Endothelial cell of umbilical vein (primary cell): ENCODE results near the gene NUBP1. TPM values are rescaled to one million over a fixed set of nuclear protein-coding genes. Genes with fewer than 3 reads are reported as not detected.

Source experiments
- BruUV-seq: library from RNA; stranded (reverse); fragments of 400-500 nt; replicated peaks from 2 replicates; lab custom pipeline; 2021; lab: Mats Ljungman, UMichigan
- CTCF ChIA-PET: fragments of 300-600, 350-600 bp; sonication (Branson Sonifier 250); formaldehyde crosslinking; loops from one replicate; lab custom pipeline; 2021; ENCODE audit warnings: antibody characterized with exemption, inconsistent platforms; lab: Charles Lee
- POLR2A ChIA-PET: fragments of 300-600, 350-600 bp; sonication (Branson Sonifier 250); formaldehyde crosslinking; loops from one replicate; lab custom pipeline; 2021; ENCODE audit warnings: antibody characterized with exemption, inconsistent platforms; lab: Charles Lee
- DNase-seq: peaks from one replicate; pipeline ENCODE4 v3.0.0-alpha.2; 2011; ENCODE audit warnings: low read depth, low spot score
- FAIRE-seq: peaks from 2 replicates; lab custom pipeline; 2011; peaks lifted over from hg19 to GRCh38; lab: Jason Lieb, UNC
- H2AFZ ChIP-seq: 2 replicates; pipeline ENCODE4 v1.6.0; 2012; ENCODE audit warnings: low read depth, low read length, control low read depth, inconsistent platforms
- H3K27ac ChIP-seq: 2 replicates; pipeline ENCODE4 v1.5.1; 2011; ENCODE audit warnings: low read depth, mild to moderate bottlenecking, control low read depth, low read length, moderate library complexity; ENCODE audit not compliant: insufficient read depth
- H3K27me3 ChIP-seq, 2 experiments: 2 replicates each; pipeline versions ENCODE4 v1.6.0 to v1.6.1; 2011; ENCODE audit warnings: low read length in 2 of 2, mixed read lengths in 1 of 2; ENCODE audit not compliant: control insufficient read depth in 2 of 2, insufficient read depth in 2 of 2
- H3K36me3 ChIP-seq, 2 experiments: 2 replicates in 1 of 2; 3 replicates in 1 of 2; pipeline ENCODE4 v1.5.1; 2011; ENCODE audit warnings: low read length in 2 of 2, mild to moderate bottlenecking in 1 of 2, moderate library complexity in 1 of 2; ENCODE audit not compliant: control insufficient read depth in 2 of 2, insufficient read depth in 2 of 2; ENCODE audit errors: extremely low read depth in 1 of 2
- H3K4me1 ChIP-seq: 3 replicates; pipeline ENCODE4 v1.5.1; 2011; ENCODE audit warnings: mild to moderate bottlenecking, low read length; ENCODE audit not compliant: control insufficient read depth, insufficient read depth; ENCODE audit errors: extremely low read depth
- H3K4me2 ChIP-seq: 2 replicates; pipeline ENCODE4 v1.6.1; 2011; ENCODE audit warnings: low read length, control low read depth, mixed read lengths; ENCODE audit not compliant: insufficient read depth
- H3K4me3 ChIP-seq, 3 experiments: fragments of 200-600 bp in 1 of 3; sonication (generic), shearing (Covaris generic) in 1 of 3; replicated peaks in 1 of 3; 2 replicates each; pipeline ENCODE4 v1.5.1; 2011 to 2016; ENCODE audit warnings: control low read depth in 3 of 3, low read length in 3 of 3, mild to moderate bottlenecking in 2 of 3, inconsistent platforms in 1 of 3, low read depth in 1 of 3, moderate library complexity in 1 of 3; ENCODE audit not compliant: insufficient read depth in 1 of 3
- H3K79me2 ChIP-seq: 2 replicates; pipeline ENCODE4 v1.6.0; 2012; ENCODE audit warnings: low read length, inconsistent platforms; ENCODE audit not compliant: control insufficient read depth, insufficient read depth
- H3K9ac ChIP-seq: replicated peaks from 2 replicates; pipeline ENCODE3; 2011; ENCODE audit warnings: low read length, control low read depth; ENCODE audit not compliant: insufficient read depth; ENCODE audit errors: extremely low read depth
- H3K9me1 ChIP-seq: replicated peaks from 3 replicates; pipeline ENCODE4 v1.6.0; 2011; ENCODE audit warnings: mild to moderate bottlenecking, low read length; ENCODE audit not compliant: control insufficient read depth, insufficient read depth; ENCODE audit errors: extremely low read depth
- H3K9me3 ChIP-seq: replicated peaks from 2 replicates; pipeline ENCODE4 v1.5.1; 2012; ENCODE audit warnings: low read length, inconsistent platforms; ENCODE audit not compliant: control insufficient read depth, insufficient read depth
- H4K20me1 ChIP-seq: replicated peaks from 2 replicates; pipeline ENCODE3; 2011; ENCODE audit warnings: mild to moderate bottlenecking, low read length; ENCODE audit not compliant: control insufficient read depth, insufficient read depth; ENCODE audit errors: extremely low read depth
- FOS ChIP-seq: IDR thresholded peaks from 2 replicates; pipeline ENCODE4 v1.6.1; 2011; ENCODE audit warnings: mild to moderate bottlenecking, low read length, moderate library complexity, borderline replicate concordance; ENCODE audit not compliant: insufficient read depth
- GATA2 ChIP-seq: IDR thresholded peaks from 2 replicates; pipeline ENCODE4 v1.7.0; 2011; ENCODE audit warnings: low read depth, mild to moderate bottlenecking, moderate library complexity, mixed read lengths, low read length; ENCODE audit not compliant: insufficient read length, insufficient read depth
- JUN ChIP-seq: IDR thresholded peaks from 2 replicates; pipeline ENCODE4 v1.6.1; 2011; ENCODE audit warnings: borderline replicate concordance, low read depth; ENCODE audit not compliant: insufficient read length, insufficient read depth
- dilution Hi-C: fragments of 300-500 bp; cut with MboI; formaldehyde crosslinking; loops from one replicate; pipeline ENCODE4 v1.15.0; 2019; ENCODE audit warnings: low sequenced_read_pairs; ENCODE audit not compliant: extremely low pct_ligation_motif_present
- intact Hi-C: fragments of 100-400 bp; cut with micrococcal nuclease; formaldehyde crosslinking; loops from one replicate; pipeline ENCODE4 v1.10.0; 2022
- polyA plus RNA-seq, 4 experiments: library from polyadenylated mRNA; depleted of rRNA in 3 of 4; stranded (reverse) in 3 of 4; unstranded in 1 of 4; fragments of >200 nt; gene quantifications; 2 replicates each; pipeline versions ENCODE4 v1.2.1 to v1.2.3, GENCODE V29; 2011 to 2012; ENCODE audit warnings: missing spikeins in 1 of 4
- total RNA-seq: library from RNA; stranded (reverse); gene quantifications from 2 replicates; pipeline ENCODE4 v1.2.3, GENCODE V29; 2021
- TF ChIP-seq, protein P1 (sequence below), 2 donors: IDR thresholded peaks; 1 replicate in 1 of 2; 2 replicates in 1 of 2; pipeline ENCODE4 v1.5.1; 2011; ENCODE audit warnings: low read length in 2 of 2, mild to moderate bottlenecking in 2 of 2, moderate library complexity in 2 of 2, control low read depth in 1 of 2, inconsistent platforms in 1 of 2, low read depth in 1 of 2; ENCODE audit not compliant: insufficient read depth in 1 of 2; ENCODE audit errors: extremely low read depth in 1 of 2
- TF ChIP-seq, protein P2 (sequence below): IDR thresholded peaks from 2 replicates; pipeline ENCODE4 v1.6.1; 2011; ENCODE audit not compliant: insufficient read depth, insufficient read length

NUBP1 gene
- total and polyA plus RNA-seq, 2 donors (not counting 3 experiments of a cell fraction or from before 2014, with no cell fraction given): 23.6 to 30.8 TPM

- TF ChIP-seq FOS (no peak), GATA2 (no peak), JUN (no peak)
- TF ChIP-seq, protein P1, sequence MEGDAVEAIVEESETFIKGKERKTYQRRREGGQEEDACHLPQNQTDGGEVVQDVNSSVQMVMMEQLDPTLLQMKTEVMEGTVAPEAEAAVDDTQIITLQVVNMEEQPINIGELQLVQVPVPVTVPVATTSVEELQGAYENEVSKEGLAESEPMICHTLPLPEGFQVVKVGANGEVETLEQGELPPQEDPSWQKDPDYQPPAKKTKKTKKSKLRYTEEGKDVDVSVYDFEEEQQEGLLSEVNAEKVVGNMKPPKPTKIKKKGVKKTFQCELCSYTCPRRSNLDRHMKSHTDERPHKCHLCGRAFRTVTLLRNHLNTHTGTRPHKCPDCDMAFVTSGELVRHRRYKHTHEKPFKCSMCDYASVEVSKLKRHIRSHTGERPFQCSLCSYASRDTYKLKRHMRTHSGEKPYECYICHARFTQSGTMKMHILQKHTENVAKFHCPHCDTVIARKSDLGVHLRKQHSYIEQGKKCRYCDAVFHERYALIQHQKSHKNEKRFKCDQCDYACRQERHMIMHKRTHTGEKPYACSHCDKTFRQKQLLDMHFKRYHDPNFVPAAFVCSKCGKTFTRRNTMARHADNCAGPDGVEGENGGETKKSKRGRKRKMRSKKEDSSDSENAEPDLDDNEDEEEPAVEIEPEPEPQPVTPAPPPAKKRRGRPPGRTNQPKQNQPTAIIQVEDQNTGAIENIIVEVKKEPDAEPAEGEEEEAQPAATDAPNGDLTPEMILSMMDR (IDR thresholded peaks at IDR 0.05; ENCODE audit: extremely low read depth in 1 of 2, insufficient read depth in 1 of 2, low read depth in 1 of 2, low read length in 2 of 2): no peak
- TF ChIP-seq, protein P2, sequence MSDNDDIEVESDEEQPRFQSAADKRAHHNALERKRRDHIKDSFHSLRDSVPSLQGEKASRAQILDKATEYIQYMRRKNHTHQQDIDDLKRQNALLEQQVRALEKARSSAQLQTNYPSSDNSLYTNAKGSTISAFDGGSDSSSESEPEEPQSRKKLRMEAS: no peak
- ChIA-PET POLR2A (no interaction called here), CTCF (interaction anchor here (1.4 kb wide), 1 partner anchor 109 kb away, joined by 3 read pairs; no protein-coding TSS in a partner anchor)
- no peaks in the 10 kb centered on the region for H3K27me3 ChIP-seq
- FAIRE-seq (no peak), DNase-seq (no peak)
- H3K4me2 ChIP-seq: no peak overlapping the region
- H3K9me3 ChIP-seq: no peaks in the 10 kb centered on the region
- H3K9ac ChIP-seq: no peak overlapping the region
- no peaks in the 10 kb centered on the region for H3K4me1 ChIP-seq
- H2AFZ ChIP-seq: no peak overlapping the region
- no peak overlapping the region for H3K27ac ChIP-seq
- H3K9me1 ChIP-seq: no peaks in the 10 kb centered on the region
- intact Hi-C loops (no loop called here), dilution Hi-C loops (no loop called here)
- no peak overlapping the region for H3K4me3 ChIP-seq
- BruUV-seq: no TSS peak
- H3K79me2 ChIP-seq: no peaks in the 10 kb centered on the region
- no peaks in the 10 kb centered on the region for H3K36me3 ChIP-seq
- no peaks in the 10 kb centered on the region for H4K20me1 ChIP-seq
Observed at GRCh38 chr16:10809706-10810105, 66.1 kb downstream of the NUBP1 start.
